Measurements from ENCODE around the gene ZFPM1.

The ZFPM1 gene

DNA sequence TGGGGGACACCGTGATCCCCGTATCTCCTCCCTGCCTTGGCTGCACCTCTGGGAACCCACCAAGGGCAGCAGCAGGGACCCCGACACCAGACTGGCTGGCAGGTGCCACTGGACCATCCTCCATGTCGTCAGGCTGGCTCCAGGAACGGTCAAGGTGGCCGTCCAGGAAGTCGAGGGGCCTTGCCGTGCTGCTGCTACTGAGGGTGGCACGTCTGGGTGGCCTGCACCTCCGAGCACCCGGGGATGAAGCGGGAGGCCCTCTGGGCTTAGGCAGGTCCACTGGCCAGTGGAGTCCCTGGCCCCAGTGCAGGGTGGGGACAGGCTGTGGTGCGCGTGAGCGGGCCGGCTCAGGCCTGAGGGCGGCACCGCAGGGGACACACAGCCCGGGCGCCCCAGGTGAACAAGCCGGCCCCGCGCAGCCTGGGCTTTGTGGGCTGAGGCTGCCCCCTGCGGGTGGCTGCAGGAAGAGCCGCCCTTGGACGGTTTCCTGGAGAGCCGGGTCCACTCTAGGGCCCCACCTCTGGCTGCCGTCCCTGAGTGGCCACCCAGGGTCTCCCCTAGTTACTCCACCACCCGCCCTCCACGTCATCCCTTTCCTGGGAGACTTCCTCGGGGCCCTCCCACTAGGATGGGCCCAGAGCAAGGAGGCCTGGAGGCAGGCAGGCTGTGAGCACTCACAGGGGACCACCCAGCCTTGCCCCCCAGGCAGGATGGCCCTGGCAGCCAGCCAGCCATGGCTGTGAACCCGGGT lies 74.3 kb downstream of the ZFPM1 start:
- peak; percentile 71 for DNase-seq (ENCODE audit: low spot score)

DNA sequence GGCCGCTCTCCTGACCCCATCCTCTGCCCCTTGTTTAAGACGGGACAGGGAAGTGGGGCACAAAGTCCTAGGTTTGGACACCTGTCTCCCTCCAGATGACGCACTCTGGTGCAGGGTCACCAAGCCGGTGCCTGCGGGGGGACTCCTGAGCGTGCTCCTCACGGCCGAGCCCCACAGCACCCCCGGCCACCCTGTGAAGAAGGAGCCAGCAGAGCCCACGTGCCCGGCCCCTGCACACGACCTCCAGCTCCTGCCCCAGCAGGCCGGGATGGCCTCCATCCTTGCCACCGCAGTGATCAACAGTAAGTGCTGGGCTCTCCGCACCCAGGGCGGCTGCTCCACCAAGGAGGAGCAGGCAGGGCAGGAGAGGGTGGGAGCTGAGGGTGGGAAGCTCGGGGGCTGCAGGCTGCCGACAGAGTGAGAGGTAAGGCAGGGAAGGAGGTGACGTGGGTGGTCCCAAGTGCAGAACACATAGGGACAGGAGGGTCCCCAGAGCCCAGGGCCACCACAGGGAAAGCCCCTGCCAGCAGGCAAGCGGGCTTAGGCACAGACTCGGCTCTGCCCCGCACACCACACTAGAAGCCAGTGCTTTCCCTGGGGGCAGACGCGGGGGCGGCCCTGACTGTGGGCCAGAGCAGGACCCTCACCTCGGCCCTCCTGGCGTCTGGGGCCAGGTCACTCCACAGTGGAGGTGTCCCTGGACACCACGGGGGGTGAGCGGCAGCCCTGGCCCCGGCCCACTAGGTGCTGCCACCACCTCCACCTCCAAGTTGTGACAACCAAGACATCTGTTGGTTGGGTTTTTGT lies 75.1 kb downstream of the ZFPM1 start:
- DNase-seq (ENCODE audit: low spot score) = no peak

DNA sequence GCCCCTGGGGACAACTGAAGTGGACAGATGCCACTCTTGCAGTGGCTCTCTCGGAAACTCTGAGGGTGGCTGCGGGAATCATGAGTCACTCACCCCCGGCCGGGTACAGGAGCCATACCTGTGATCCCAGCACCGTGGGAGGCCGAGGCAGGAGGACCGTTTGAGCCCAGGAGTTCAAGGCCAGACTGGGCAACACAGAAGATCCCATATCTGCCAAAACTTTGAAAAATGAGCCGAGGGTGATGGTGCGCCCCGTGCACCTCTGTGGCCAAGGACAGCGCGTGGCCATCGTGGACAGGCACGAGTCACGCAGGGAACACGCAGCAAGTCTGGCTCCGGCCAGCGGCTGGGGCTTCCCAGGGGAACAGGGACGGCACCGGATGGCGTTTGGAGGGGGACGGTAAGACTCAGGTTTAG lies 75.8 kb downstream of the ZFPM1 start:
- DNase-seq (ENCODE audit: low spot score) = no peak

DNA sequence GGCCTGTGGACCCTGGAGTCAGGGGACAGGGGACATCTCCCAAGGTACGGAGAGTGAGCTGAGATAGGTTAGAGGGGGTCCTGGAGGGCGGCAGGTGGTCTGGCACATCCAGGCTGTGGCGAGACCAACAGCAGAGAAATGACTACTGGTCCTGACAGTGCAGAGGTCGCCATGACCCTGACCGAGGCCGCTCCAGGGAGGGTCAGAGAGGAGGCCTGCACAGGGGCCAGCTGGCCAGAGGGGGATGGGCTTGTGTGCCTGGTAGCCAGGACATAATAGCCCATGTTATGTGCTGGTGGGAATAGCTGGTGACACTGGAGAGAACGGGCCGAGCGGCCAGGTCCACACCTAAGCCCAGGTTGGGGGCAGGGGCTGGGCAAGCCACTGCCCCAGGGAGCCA lies 76.5 kb downstream of the ZFPM1 start:
- DNase-seq (ENCODE audit: low spot score) = no peak

DNA sequence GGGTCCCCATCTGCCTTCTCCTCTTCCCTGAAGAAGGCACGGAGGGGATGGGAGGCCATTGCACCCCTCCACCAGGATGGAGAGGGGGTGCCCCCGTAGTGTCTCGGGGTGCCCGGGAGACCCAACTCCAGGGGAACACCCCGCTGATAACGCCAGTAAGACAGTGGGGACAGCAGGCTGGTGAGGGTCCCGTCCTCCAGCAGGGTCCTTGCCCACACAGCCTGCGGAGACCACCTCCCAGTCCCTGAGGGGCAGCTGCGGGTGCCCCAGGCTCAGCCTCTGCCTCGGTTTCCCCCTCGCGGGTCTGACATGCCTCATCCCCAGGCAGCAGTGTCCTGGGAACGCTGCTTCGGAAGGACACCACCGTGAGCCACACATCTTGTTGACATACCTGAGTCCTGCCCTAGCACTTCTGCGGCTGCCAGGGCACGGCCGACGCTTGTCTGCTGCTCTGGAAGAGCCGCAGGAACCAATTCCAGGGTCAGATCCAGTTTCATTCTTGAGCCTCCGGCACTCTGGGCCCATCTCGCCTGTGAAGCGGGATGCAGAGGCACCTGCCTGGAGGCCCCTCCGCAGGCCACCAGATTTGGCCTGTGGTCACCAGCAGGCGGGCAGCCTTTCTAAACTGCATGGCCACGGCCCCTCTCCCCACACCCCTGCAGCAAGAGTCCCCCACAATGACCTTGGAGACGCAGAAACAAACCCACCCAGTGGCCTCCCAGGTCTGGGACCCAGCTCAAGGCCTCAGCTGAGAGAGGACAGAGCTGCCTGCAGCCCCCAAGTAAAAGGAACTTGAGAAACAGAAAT lies 77.2 kb downstream of the ZFPM1 start:
- DNase-seq (ENCODE audit: low spot score) = no peak

DNA sequence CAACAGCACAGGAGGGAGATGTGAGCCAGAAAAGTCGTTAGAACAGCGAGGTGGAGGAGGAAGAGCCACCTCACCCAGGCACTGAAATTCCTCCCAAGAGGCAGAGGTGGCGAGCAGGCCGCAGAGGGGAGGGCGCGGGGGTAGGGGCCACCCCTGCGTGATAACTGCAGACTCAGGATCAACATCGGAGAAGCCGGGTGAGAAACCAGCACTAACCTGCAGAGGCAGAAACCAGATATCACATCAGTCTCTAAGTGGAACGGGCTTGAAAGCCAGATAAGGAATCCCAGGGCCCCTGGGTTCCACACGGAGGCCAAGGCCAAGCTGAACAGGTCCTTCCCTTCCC lies 77.8 kb downstream of the ZFPM1 start:
- no peak for DNase-seq (ENCODE audit: low spot score)

DNA sequence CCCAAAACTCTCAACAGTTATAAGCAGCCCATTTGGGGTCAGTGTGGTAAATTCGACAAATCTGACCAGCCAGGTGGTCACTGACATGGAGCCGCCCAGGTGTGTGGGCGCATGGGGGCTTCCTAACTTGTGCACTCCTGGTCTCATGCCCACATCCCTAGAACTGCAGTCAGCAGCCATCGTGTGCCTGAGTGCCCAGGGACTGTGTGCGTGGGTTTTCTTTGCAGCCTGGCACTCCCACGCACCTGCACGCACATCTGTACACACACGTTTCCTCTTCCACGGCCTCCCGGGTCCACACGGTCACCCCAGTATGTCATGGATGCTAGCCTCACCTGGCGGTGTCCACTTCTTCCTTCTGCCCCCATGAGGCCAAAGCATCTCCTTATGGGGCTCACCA lies 78.3 kb downstream of the ZFPM1 start:
- DNase-seq (ENCODE audit: low spot score) = no peak

DNA sequence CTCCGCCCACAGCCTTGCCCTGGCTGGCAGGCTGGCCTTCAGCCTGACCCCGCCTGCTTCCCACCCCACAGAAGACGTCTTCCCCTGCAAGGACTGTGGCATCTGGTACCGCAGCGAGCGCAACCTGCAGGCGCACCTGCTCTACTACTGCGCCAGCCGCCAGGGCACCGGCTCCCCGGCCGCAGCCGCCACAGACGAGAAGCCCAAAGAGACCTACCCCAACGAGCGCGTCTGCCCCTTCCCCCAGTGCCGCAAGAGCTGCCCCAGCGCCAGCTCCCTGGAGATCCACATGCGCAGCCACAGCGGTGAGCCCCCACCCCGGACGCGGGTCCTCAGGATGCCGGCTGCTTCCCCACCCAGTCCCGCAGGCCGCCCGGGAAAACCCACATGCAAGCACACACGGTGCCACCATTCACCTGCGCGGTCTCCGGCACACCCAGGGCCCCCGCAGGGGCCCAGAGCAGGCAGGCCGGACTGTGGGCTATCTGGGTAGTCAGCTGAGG lies 78.9 kb downstream of the ZFPM1 start:
- no peak for DNase-seq (ENCODE audit: low spot score)

DNA sequence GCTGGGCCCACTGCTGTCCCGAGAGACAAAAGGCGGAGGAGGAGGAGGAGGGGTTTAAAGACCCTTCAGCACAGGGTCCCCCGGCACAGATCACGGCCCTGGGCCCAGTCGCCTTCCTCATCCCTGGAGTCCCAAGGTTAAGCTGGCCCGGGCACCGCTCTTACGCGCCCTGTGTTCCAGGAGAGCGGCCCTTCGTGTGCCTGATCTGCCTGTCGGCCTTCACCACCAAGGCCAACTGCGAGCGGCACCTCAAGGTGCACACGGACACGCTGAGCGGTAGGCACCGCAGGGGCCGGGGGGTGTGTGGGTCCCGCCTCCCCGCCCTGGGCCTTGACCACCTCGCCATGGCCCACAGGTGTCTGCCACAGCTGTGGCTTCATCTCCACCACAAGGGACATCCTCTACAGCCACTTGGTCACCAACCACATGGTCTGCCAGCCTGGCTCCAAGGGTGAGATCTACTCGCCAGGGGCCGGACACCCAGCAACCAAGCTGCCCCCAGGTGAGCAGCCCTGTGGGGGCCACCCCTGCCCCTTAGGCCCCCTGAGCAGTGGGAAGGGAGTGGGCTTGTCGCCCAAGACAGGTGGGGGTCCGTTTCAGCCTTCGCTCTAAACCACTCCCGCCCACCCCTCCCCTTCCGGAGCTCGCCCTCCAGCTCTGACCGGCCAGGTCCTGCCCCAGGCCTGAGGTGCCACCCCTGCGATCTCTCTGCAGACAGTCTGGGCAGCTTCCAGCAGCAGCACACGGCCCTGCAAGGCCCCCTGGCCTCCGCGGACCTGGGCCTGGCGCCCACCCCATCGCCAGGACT lies 79.6 kb downstream of the ZFPM1 start:
- no peak for DNase-seq (ENCODE audit: low spot score)

DNA sequence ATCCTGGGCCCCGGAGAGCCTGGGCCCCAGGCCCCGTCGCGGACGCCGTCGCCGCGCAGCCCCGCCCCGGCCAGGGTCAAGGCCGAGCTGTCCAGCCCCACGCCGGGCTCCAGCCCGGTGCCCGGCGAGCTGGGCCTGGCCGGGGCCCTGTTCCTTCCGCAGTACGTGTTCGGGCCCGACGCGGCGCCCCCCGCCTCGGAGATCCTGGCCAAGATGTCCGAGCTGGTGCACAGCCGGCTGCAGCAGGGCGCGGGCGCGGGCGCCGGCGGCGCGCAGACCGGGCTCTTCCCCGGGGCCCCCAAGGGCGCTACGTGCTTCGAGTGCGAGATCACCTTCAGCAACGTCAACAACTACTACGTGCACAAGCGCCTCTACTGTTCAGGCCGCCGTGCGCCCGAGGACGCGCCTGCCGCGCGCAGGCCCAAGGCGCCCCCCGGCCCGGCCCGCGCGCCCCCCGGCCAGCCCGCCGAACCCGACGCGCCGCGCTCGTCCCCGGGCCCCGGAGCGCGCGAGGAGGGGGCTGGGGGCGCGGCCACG lies 80.4 kb downstream of the ZFPM1 start:
- DNase-seq (ENCODE audit: low spot score) = no peak

DNA sequence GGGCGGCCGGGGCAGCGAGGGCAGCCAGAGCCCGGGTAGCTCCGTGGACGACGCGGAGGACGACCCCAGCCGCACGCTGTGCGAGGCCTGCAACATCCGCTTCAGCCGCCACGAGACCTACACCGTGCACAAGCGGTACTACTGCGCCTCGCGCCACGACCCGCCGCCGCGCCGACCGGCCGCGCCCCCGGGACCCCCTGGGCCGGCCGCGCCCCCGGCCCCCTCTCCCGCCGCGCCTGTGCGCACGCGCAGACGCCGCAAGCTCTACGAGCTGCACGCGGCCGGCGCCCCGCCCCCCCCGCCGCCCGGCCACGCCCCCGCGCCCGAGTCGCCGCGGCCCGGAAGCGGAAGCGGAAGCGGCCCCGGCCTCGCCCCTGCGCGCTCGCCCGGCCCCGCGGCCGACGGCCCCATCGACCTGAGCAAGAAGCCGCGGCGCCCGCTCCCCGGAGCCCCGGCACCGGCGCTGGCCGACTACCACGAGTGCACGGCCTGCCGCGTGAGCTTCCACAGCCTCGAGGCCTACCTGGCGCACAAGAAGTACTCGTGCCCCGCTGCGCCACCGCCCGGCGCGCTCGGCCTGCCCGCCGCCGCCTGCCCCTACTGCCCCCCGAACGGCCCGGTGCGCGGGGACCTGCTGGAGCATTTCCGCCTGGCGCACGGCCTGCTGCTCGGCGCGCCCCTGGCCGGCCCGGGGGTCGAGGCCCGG lies 81.0 kb downstream of the ZFPM1 start:
- peak; percentile 92 for DNase-seq (ENCODE audit: low spot score)

DNA sequence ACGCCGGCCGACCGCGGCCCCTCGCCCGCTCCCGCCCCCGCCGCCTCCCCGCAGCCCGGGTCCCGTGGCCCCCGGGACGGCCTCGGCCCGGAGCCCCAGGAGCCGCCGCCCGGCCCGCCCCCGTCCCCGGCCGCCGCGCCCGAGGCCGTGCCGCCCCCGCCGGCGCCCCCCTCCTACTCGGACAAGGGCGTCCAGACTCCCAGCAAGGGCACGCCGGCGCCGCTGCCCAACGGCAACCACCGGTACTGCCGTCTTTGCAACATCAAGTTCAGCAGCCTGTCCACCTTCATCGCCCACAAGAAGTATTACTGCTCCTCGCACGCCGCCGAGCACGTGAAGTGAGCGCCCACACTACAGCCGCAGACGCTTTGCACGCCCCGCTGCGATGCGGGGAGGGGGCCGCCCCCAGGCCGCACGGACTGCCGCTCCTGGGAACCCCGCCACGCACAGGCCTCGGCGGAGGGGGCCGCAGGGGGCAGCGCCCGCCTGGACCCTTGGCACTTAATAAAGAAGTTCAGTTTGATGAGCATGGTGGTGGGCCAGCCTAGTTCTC lies 81.6 kb downstream of the ZFPM1 start:
- peak; percentile 44 for DNase-seq (ENCODE audit: low spot score)

DNA sequence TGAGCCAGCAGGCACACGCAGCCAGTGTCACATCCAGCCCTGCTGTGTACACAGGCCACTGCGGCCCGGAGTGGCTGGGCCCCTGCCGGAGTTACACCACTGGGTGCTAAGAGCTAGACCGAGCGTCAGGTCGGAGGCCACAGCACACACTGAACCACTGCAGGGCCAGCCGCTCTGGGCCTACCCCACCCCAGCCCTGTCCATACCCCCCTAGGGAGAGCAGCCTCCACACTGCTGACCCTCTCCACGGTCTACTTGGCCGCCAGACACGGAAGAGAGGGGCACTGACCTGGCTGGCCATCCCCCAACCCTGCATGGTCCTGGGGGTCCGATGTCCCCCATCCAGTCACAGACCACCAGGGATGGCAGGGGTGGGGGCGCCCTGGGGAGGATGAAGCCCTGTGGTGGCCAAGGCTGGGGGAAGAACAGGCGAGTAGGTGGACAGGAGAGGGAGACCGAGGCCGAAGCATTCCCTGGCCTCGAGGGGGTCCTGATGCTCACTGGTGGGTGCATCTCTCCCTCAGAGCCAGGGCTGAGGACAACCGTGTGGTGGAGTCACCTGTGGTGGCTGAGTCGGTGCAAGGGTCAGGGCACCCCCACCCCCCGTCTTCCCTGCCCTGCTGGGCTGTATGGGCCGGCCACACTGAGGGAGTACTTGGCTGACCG lies 82.2 kb downstream of the ZFPM1 start:
- no peak for DNase-seq (ENCODE audit: low spot score)

DNA sequence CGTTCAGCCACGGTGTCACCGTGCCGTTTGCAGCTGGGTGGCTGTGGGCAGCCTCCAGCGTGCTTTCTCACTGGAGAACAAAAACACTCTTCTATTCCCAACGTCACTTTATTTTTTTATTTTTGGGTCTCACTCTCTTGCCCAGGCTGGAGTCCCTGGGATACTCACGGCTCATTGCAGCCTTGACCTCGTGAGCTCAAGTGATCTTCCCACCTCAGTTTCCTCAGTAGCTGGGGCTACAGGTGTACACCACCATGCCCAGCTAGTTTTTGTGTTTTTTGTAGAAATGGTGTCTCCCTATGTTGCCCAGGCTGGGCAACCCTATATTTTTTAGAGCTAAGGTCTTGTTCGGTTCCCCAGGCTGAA lies 82.8 kb downstream of the ZFPM1 start:
- no peak for DNase-seq (ENCODE audit: low spot score)

DNA sequence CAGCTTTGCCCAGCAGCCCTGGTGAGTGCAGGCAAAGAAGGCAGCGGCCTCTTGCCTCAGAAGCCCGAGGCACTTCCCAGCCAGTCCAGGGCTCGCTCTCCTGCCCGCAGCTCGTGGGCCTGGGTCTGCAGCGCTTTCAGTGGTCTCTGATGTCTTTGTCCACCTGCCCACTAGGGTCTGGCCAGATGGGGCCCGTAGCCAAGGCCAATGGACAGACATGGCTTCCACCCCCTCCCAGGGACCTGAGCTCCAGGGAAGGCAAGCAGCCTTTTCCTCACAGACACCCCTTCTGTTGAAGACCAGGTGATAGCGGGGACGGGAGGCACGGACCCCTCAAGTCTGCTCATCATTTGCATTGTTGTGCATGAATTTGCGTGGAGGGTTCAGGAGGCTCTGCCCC lies 83.4 kb downstream of the ZFPM1 start:
- DNase-seq (ENCODE audit: low spot score) = no peak

DNA sequence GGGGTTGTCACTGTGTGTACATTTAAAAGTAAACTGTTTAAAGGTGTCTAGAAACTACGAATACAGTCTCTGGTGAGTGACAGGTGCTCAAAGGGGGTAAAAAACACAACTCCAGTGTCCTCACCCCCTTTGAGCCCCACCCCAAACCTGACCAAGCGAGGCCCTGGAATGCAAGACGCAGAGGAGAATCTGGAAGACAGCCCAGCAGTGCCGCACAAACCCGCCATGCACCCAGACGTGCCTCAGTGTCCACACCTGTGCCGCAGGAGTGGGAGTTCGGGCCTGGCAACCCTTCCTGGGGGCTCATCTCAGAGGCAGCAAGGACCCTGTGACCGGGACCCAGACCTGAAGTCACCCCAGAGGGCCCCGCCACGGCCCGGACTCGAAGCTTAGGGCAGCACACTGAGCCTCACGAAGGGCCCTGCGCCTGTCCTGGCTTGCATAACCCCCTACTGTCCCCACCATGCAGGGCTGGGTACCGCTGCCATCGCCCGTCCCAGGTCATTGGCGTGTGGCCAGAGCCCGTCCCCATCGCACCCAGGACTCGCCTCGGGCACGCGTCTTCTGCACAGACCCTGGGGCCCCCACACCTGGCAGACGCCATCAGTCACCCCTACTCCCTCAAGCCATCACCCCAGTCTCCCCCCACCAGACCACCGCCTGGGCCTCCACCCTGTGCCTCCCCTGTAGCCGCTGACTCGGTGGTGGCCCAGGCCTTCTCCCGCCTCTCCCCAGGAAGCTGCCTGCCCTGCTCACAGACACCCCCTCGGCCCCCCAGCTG lies 84.1 kb downstream of the ZFPM1 start:
- no peak for DNase-seq (ENCODE audit: low spot score)

DNA sequence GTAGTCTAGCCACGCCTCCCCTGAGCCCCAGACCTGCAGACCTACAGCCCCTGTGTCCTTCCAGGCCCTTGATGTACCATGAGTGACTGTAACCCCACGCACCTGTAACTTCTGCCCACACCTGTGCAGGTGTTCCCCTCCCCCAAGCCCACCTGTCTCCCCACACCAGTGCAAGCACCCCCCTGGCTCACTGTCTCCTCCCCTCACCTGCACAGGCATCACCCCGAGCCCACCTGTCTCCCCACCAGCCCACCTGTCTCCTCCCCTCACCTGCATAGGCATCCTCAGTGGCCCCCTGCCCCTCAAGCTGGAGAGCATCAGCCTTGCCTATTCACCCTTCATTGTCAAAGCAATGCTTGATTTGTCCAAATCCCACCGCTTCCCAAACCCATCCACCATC lies 84.8 kb downstream of the ZFPM1 start:
- no peak for DNase-seq (ENCODE audit: low spot score)

DNA sequence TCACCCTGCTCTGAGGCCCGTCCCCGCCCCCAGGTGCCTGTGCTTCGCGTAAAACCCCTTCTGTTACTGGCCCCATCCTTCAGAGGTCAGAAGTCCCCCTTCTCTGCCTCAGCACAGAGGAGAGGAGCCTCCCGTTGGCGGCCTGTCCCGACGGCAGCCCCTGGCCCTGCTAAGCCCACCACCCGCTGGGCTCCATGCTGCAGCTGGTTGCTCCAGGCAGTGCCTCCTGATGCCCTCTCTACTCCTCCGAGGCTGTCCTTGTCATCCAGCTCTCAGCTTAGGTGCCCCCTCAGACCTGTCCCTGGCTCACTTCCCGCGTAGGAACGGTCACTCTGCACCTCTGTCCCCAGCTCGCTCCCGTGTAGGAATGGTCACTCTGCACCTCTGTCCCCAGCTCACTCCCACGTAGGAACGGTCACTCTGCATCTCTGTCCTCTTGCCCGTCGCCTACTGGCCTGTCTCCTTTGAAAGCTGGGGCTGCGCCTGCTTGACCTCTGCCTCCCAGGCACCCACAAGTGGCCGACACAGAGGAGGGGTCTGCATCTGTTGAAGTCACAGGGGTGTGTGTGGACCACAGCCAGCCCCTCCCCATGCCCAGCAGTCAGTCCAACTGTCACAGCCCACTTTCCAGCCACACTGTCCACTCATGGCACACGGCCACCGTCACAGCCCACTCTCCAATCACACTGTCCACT lies 85.4 kb downstream of the ZFPM1 start:
- no peak for DNase-seq (ENCODE audit: low spot score)

DNA sequence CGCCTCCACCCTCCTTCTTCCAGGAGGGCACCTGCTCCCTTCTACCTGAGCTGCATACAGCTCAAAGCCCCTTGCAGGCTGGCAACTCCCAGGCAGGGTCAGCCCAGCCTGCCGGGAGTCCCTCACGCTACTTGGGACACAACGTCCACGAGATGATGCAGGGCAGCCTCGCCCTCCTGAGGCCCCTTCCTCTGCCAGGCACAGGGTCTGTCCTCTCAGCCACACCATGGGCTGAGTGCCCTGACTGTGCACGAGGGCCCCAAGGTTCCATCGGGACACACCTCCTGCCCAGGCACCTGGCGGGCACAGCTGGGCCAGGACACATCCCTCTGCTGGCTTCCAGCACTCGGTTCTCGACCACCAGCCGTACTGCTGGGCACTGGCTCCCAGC lies 86.2 kb downstream of the ZFPM1 start:
- no peak for DNase-seq (ENCODE audit: low spot score)
